CD8-positive, alpha-beta memory T cell (primary cell): ENCODE measurements around the gene OCA2. TPM values are rescaled to one million over a fixed set of nuclear protein-coding genes. Genes with fewer than 3 reads are reported as not detected.
"Not testable (repeated sequence)": the region's sequence is repeated elsewhere in the genome, so short reads cannot be mapped to it uniquely, and the experiment has no call there.

ENCODE experiments used
- CTCF ChIA-PET: fragments of 350-600 bp; sonication (Branson Sonifier 250); formaldehyde crosslinking; loops from one replicate; lab custom pipeline; 2021; ENCODE audit warnings: antibody characterized with exemption; lab: Charles Lee
- POLR2A ChIA-PET: fragments of 350-600 bp; sonication (Branson Sonifier 250); formaldehyde crosslinking; loops from one replicate; lab custom pipeline; 2021; ENCODE audit warnings: antibody characterized with exemption; lab: Charles Lee
- DNase-seq, 5 donors: peaks; one replicate each; pipeline versions ENCODE4 v3.0.0 to v3.0.0-alpha.2; 2020 to 2022; ENCODE audit warnings: mixed read lengths in 1 of 5
- H3K27ac ChIP-seq: one replicate; pipeline ENCODE4 v1.7.0; 2013; ENCODE audit warnings: low read depth, mild to moderate bottlenecking, low read length, moderate library complexity
- H3K27me3 ChIP-seq: 2 replicates; pipeline ENCODE4 v1.7.0; 2013; ENCODE audit warnings: low read length, mild to moderate bottlenecking; ENCODE audit not compliant: insufficient read depth, poor library complexity, severe bottlenecking
- H3K36me3 ChIP-seq: 2 replicates; pipeline ENCODE4 v1.7.0; 2013; ENCODE audit warnings: mild to moderate bottlenecking, low read length, moderate library complexity; ENCODE audit not compliant: insufficient read depth
- H3K4me1 ChIP-seq: 2 replicates; pipeline ENCODE4 v1.7.0; 2013; ENCODE audit warnings: mild to moderate bottlenecking, low read length, moderate library complexity; ENCODE audit not compliant: insufficient read depth
- H3K4me3 ChIP-seq: 2 replicates; pipeline ENCODE4 v1.7.0; 2013; ENCODE audit warnings: mild to moderate bottlenecking, low read length
- H3K9me3 ChIP-seq: 2 replicates; pipeline ENCODE4 v1.7.0; 2013; ENCODE audit warnings: mild to moderate bottlenecking, low read length
- H3K27ac Mint-ChIP-seq, 8 donors: one replicate each; pipeline ENCODE4 v1.8.0; 2020 to 2021; ENCODE audit warnings: mixed read lengths in 8 of 8, mild to moderate bottlenecking in 6 of 8, inconsistent platforms in 3 of 8, moderate library complexity in 3 of 8
- H3K27me3 Mint-ChIP-seq, 2 donors: one replicate each; pipeline ENCODE4 v1.8.0; 2020 to 2021; ENCODE audit warnings: mixed read lengths in 2 of 2, mild to moderate bottlenecking in 1 of 2, moderate library complexity in 1 of 2
- H3K36me3 Mint-ChIP-seq, 3 donors: one replicate each; pipeline ENCODE4 v1.8.0; 2020 to 2021; ENCODE audit warnings: mixed read lengths in 3 of 3, inconsistent platforms in 1 of 3, mild to moderate bottlenecking in 1 of 3
- H3K4me1 Mint-ChIP-seq, 3 donors: one replicate each; pipeline ENCODE4 v1.8.0; 2020 to 2021; ENCODE audit warnings: mixed read lengths in 3 of 3, inconsistent platforms in 1 of 3, mild to moderate bottlenecking in 1 of 3
- H3K4me3 Mint-ChIP-seq, 7 donors: one replicate each; pipeline ENCODE4 v1.8.0; 2020 to 2021; ENCODE audit warnings: mixed read lengths in 7 of 7, mild to moderate bottlenecking in 6 of 7, moderate library complexity in 4 of 7, inconsistent platforms in 2 of 7
- H3K9me3 Mint-ChIP-seq, 5 donors: one replicate each; pipeline ENCODE4 v1.8.0; 2020 to 2022; ENCODE audit warnings: mixed read lengths in 5 of 5, mild to moderate bottlenecking in 3 of 5, moderate library complexity in 2 of 5, inconsistent platforms in 1 of 5
- polyA plus RNA-seq: library from polyadenylated mRNA; unstranded; fragments of 300-500 nt; fragmentation: Illumina TruSeq; gene quantifications from one replicate; pipeline ENCODE4 v1.2.3, GENCODE V29; 2021
- total RNA-seq, 2 experiments: library from RNA; stranded (reverse); gene quantifications; one replicate each; pipeline ENCODE4 v1.2.3, GENCODE V29; 2021

The OCA2 gene
- total and polyA plus RNA-seq, 3 experiments from 2014 or later = not detected

- Mint-ChIP-seq H3K36me3 (peaks cover 0 to 4% (median 0%) of the 10 kb centered on the region in 3 donors), H3K27ac (no peak overlapping the region), H3K9me3 (peaks cover 12 to 30% (median 21%) of the 10 kb centered on the region in 5 donors), H3K27me3 (peaks cover 0 to 1% of the 10 kb centered on the region in 2 donors), H3K4me3 (no peak overlapping the region), H3K4me1 (no peaks in the 10 kb centered on the region)
- Histone ChIP-seq H3K27ac (no peak overlapping the region), H3K4me1 (no peaks in the 10 kb centered on the region), H3K4me3 (no peak overlapping the region), H3K36me3 (no peaks in the 10 kb centered on the region), H3K27me3 (no peaks in the 10 kb centered on the region), H3K9me3 (peaks cover 7% of the 10 kb centered on the region)
- POLR2A ChIA-PET = no interaction called here
- CTCF ChIA-PET = no interaction called here
- DNase-seq = no peak
Observed at GRCh38 chr15:27731776-27732175, 367.3 kb downstream of the OCA2 start.

- Histone ChIP-seq H3K4me1 (no peaks in the 10 kb centered on the region), H3K27me3 (no peaks in the 10 kb centered on the region), H3K9me3 (peaks cover 7% of the 10 kb centered on the region), H3K36me3 (no peaks in the 10 kb centered on the region), H3K4me3 (no peak overlapping the region), H3K27ac (no peak overlapping the region)
- Mint-ChIP-seq H3K4me3 (no peak overlapping the region), H3K4me1 (no peaks in the 10 kb centered on the region), H3K36me3 (peaks cover 0 to 4% (median 0%) of the 10 kb centered on the region in 3 donors), H3K9me3 (peaks cover 12 to 27% (median 21%) of the 10 kb centered on the region in 5 donors), H3K27me3 (peaks cover 0 to 1% of the 10 kb centered on the region in 2 donors), H3K27ac (no peak overlapping the region)
- no peak for DNase-seq
- CTCF ChIA-PET = no interaction called here
- POLR2A ChIA-PET = no interaction called here
Observed at GRCh38 chr15:27730868-27731267, 368.2 kb downstream of the OCA2 start.

- H3K4me3 Mint-ChIP-seq = no peak overlapping the region
- no peaks in the 10 kb centered on the region for H3K27me3 ChIP-seq
- peaks cover 0 to 18% (median 8%) of the 10 kb centered on the region in 5 donors for H3K9me3 Mint-ChIP-seq
- no peaks in the 10 kb centered on the region for H3K4me1 ChIP-seq
- no peaks in the 10 kb centered on the region for H3K36me3 ChIP-seq
- no peaks in the 10 kb centered on the region for H3K4me1 Mint-ChIP-seq
- ChIA-PET CTCF (interaction anchor here (0.6 kb wide), 1 partner anchor 12 kb away, joined by 3 read pairs; no protein-coding TSS in a partner anchor), POLR2A (no interaction called here)
- H3K27ac Mint-ChIP-seq = no peak overlapping the region
- no peaks in the 10 kb centered on the region for H3K36me3 Mint-ChIP-seq
- no peaks in the 10 kb centered on the region for H3K9me3 ChIP-seq
- no peak overlapping the region for H3K4me3 ChIP-seq
- H3K27me3 Mint-ChIP-seq = peaks cover 0 to 1% of the 10 kb centered on the region in 2 donors
- no peak overlapping the region for H3K27ac ChIP-seq
- DNase-seq = no peak
Observed at GRCh38 chr15:27725731-27726130, 373.4 kb downstream of the OCA2 start.

- POLR2A ChIA-PET = no interaction called here
- CTCF ChIA-PET = no interaction called here
- Mint-ChIP-seq H3K36me3 (no peaks in the 10 kb centered on the region), H3K27me3 (peaks cover 0 to 4% of the 10 kb centered on the region in 2 donors), H3K4me3 (no peak overlapping the region), H3K27ac (no peak overlapping the region), H3K4me1 (no peaks in the 10 kb centered on the region), H3K9me3 (peaks cover 3 to 21% (median 11%) of the 10 kb centered on the region in 5 donors)
- Histone ChIP-seq H3K4me1 (no peaks in the 10 kb centered on the region), H3K9me3 (no peaks in the 10 kb centered on the region), H3K4me3 (no peak overlapping the region), H3K36me3 (no peaks in the 10 kb centered on the region), H3K27ac (no peak overlapping the region), H3K27me3 (no peaks in the 10 kb centered on the region)
- no peak for DNase-seq
Observed at GRCh38 chr15:27723821-27724220, 375.3 kb downstream of the OCA2 start.

GRCh38 chr15:27722102-27722501 is 377.0 kb downstream of the OCA2 start:
- no peaks in the 10 kb centered on the region for H3K9me3 ChIP-seq
- Mint-ChIP-seq H3K4me3 (no peak overlapping the region), H3K9me3 (peaks cover 10 to 18% (median 16%) of the 10 kb centered on the region in 5 donors), H3K27me3 (peaks cover 0 to 4% of the 10 kb centered on the region in 2 donors), H3K27ac (no peak overlapping the region), H3K36me3 (no peaks in the 10 kb centered on the region), H3K4me1 (no peaks in the 10 kb centered on the region)
- DNase-seq = no peak
- H3K27ac ChIP-seq = no peak overlapping the region
- no peaks in the 10 kb centered on the region for H3K4me1 ChIP-seq
- H3K4me3 ChIP-seq = no peak overlapping the region
- H3K36me3 ChIP-seq = no peaks in the 10 kb centered on the region
- ChIA-PET POLR2A (no interaction called here), CTCF (no interaction called here)
- H3K27me3 ChIP-seq = no peaks in the 10 kb centered on the region

- DNase-seq = no peak
- ChIA-PET POLR2A (no interaction called here), CTCF (no interaction called here)
- H3K36me3 Mint-ChIP-seq = no peaks in the 10 kb centered on the region
- Histone ChIP-seq H3K4me1 (no peaks in the 10 kb centered on the region), H3K4me3 (no peak overlapping the region), H3K9me3 (no peaks in the 10 kb centered on the region), H3K36me3 (no peaks in the 10 kb centered on the region), H3K27ac (no peak overlapping the region), H3K27me3 (no peaks in the 10 kb centered on the region)
- H3K4me3 Mint-ChIP-seq = no peak overlapping the region
- peaks cover 10 to 27% (median 17%) of the 10 kb centered on the region in 5 donors for H3K9me3 Mint-ChIP-seq
- H3K27me3 Mint-ChIP-seq = peaks cover 0 to 2% of the 10 kb centered on the region in 2 donors
- H3K4me1 Mint-ChIP-seq = no peaks in the 10 kb centered on the region
- no peak overlapping the region for H3K27ac Mint-ChIP-seq
Observed at GRCh38 chr15:27714675-27715074, 384.4 kb downstream of the OCA2 start.

GRCh38 chr15:27713850-27714249 is 385.3 kb downstream of the OCA2 start:
- H3K27me3 ChIP-seq, DNase-seq, H3K27ac ChIP-seq, H3K36me3 ChIP-seq, H3K9me3 ChIP-seq, H3K36me3 Mint-ChIP-seq, H3K4me1 Mint-ChIP-seq, H3K27me3 Mint-ChIP-seq, H3K27ac Mint-ChIP-seq, CTCF ChIA-PET, H3K4me1 ChIP-seq, H3K4me3 Mint-ChIP-seq, POLR2A ChIA-PET, H3K4me3 ChIP-seq: not testable (repeated sequence)
- H3K9me3 Mint-ChIP-seq = peaks cover 10 to 30% (median 17%) of the 10 kb centered on the region in 5 donors

GRCh38 chr15:27707257-27707656 is 391.9 kb downstream of the OCA2 start:
- Mint-ChIP-seq H3K4me3 (no peak overlapping the region), H3K27me3 (peaks cover 0 to 1% of the 10 kb centered on the region in 2 donors), H3K4me1 (no peaks in the 10 kb centered on the region), H3K36me3 (no peaks in the 10 kb centered on the region), H3K9me3 (peaks cover 4 to 24% (median 13%) of the 10 kb centered on the region in 5 donors), H3K27ac (no peak overlapping the region)
- H3K4me1 ChIP-seq = no peaks in the 10 kb centered on the region
- no peaks in the 10 kb centered on the region for H3K27me3 ChIP-seq
- no peaks in the 10 kb centered on the region for H3K9me3 ChIP-seq
- H3K27ac ChIP-seq = no peak overlapping the region
- H3K36me3 ChIP-seq = no peaks in the 10 kb centered on the region
- CTCF ChIA-PET = no interaction called here
- H3K4me3 ChIP-seq = no peak overlapping the region
- POLR2A ChIA-PET = no interaction called here
- no peak for DNase-seq
